ENCODE measurements around the gene SLFN13. TPM values are rescaled to one million over a fixed set of nuclear protein-coding genes. Genes with fewer than 3 reads are reported as not detected.
"Not testable (repeated sequence)": the region's sequence is repeated elsewhere in the genome, so short reads cannot be mapped to it uniquely, and the experiment has no call there.

Gene SLFN13
- total and polyA plus RNA-seq, 9 of the 15 experiments (the other 6 are each of a cell fraction or from before 2014, with no cell fraction given) = 0.04 to 0.49 (median 0.17) TPM

DNA sequence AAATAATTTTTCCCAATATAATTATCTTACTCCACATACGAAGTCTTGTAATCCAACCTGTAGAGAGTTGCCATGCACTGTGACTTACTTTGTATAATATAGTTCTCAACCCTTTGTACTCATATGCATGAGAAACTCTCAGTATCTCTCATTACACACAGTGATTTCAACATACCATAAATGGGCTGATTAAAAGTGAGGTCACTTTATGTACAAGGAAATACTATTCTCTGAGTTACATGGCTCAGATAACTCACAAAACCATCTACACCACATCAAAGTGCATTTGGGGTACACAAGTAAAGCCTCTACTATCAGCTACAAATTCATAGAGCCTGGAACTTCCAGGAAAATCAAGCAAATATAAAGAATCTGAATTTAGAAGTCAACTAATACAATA, 44.2 kb downstream of the SLFN13 start (continued):
- TF ChIP-seq, protein P1, sequence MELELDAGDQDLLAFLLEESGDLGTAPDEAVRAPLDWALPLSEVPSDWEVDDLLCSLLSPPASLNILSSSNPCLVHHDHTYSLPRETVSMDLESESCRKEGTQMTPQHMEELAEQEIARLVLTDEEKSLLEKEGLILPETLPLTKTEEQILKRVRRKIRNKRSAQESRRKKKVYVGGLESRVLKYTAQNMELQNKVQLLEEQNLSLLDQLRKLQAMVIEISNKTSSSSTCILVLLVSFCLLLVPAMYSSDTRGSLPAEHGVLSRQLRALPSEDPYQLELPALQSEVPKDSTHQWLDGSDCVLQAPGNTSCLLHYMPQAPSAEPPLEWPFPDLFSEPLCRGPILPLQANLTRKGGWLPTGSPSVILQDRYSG (tag; conservative IDR thresholded peaks at IDR 0.05; ENCODE audit: low read depth) = no peak
- no peak for TF ChIP-seq MTF1 (CRISPR knock-in tag; IDR thresholded peaks at IDR 0.05; ENCODE audit: borderline replicate concordance)
- no peak for TF ChIP-seq PHB (CRISPR knock-in tag; IDR thresholded peaks at IDR 0.05)
- no peak for TF ChIP-seq SNIP1 (IDR thresholded peaks at IDR 0.05; ENCODE audit: low read depth)
- TF ChIP-seq RAD51 (IDR thresholded peaks at IDR 0.05; ENCODE audit: borderline replicate concordance, low read depth) = no peak
- TF ChIP-seq, protein P2, sequence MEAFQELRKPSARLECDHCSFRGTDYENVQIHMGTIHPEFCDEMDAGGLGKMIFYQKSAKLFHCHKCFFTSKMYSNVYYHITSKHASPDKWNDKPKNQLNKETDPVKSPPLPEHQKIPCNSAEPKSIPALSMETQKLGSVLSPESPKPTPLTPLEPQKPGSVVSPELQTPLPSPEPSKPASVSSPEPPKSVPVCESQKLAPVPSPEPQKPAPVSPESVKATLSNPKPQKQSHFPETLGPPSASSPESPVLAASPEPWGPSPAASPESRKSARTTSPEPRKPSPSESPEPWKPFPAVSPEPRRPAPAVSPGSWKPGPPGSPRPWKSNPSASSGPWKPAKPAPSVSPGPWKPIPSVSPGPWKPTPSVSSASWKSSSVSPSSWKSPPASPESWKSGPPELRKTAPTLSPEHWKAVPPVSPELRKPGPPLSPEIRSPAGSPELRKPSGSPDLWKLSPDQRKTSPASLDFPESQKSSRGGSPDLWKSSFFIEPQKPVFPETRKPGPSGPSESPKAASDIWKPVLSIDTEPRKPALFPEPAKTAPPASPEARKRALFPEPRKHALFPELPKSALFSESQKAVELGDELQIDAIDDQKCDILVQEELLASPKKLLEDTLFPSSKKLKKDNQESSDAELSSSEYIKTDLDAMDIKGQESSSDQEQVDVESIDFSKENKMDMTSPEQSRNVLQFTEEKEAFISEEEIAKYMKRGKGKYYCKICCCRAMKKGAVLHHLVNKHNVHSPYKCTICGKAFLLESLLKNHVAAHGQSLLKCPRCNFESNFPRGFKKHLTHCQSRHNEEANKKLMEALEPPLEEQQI (IDR thresholded peaks at IDR 0.05) = no peak
- TF ChIP-seq, protein P3, sequence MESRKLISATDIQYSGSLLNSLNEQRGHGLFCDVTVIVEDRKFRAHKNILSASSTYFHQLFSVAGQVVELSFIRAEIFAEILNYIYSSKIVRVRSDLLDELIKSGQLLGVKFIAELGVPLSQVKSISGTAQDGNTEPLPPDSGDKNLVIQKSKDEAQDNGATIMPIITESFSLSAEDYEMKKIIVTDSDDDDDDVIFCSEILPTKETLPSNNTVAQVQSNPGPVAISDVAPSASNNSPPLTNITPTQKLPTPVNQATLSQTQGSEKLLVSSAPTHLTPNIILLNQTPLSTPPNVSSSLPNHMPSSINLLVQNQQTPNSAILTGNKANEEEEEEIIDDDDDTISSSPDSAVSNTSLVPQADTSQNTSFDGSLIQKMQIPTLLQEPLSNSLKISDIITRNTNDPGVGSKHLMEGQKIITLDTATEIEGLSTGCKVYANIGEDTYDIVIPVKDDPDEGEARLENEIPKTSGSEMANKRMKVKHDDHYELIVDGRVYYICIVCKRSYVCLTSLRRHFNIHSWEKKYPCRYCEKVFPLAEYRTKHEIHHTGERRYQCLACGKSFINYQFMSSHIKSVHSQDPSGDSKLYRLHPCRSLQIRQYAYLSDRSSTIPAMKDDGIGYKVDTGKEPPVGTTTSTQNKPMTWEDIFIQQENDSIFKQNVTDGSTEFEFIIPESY (CRISPR knock-in tag; IDR thresholded peaks at IDR 0.05) = no peak
- no peak for TF ChIP-seq SREBF2 (CRISPR knock-in tag; IDR thresholded peaks at IDR 0.05)

DNA sequence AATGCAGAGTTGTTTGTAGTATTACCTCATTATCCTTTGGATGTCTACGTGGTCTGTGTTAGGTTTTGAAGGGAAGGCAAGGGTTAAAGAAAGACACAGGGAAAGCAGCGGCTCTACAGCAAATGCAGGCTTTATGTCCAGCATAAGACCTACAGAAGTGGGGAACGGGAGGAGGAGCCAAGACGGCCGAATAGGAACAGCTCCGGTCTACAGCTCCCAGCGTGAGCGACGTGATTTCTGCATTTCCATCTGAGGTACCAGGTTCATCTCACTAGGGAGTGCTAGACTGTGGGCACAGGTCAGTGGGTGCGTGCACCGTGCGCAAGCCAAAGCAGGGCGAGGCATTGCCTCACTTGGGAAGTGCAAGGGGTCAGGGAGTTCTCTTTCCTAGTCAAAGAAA, 54.8 kb downstream of the SLFN13 start:
- intact Hi-C loops (cut with micrococcal nuclease); H3K9ac ChIP-seq (ENCODE audit: insufficient read depth in 1 of 2, low read depth in 2 of 2, low read length in 2 of 2); FAIRE-seq; H3K4me2 ChIP-seq (ENCODE audit: insufficient read depth, low read length); H3K79me2 ChIP-seq (ENCODE audit: control insufficient read depth, insufficient read depth, low read length); H3K27me3 ChIP-seq (ENCODE audit: control insufficient read depth in 2 of 2, insufficient read depth in 2 of 2, low read length in 2 of 2); H3K9me3 ChIP-seq (replicated peaks; ENCODE audit: control insufficient read depth, insufficient read depth, low read depth, low read length); POLR2A ChIA-PET; H3K9me1 ChIP-seq (ENCODE audit: control insufficient read depth, insufficient read depth, low read length); BruUV-seq (replicated peaks); CTCF ChIA-PET (ENCODE audit: low intra/inter-chr PET ratio); ATAC-seq; H3K36me3 ChIP-seq (ENCODE audit: control insufficient read depth, insufficient read depth, low read length); H3K4me3 ChIP-seq; DNase-seq (ENCODE audit: extremely low read depth in 1 of 4, low spot score in 3 of 4); H3K27ac ChIP-seq (ENCODE audit: extremely low read depth, low read depth, low read length); in situ Hi-C loops (cut with MboI); H3K4me1 ChIP-seq (replicated peaks in 1 of 2; ENCODE audit: control insufficient read depth in 2 of 2, insufficient read depth in 2 of 2, low read length in 2 of 2); H2AFZ ChIP-seq (ENCODE audit: low read depth, low read length); H4K20me1 ChIP-seq (replicated peaks; ENCODE audit: control insufficient read depth, insufficient read depth, low read length): not testable (repeated sequence)
- WGBS (ENCODE audit: insufficient coverage, low coverage, missing lambda C conversion rate) = 2% methylated on average over 13 of the region's 13 CpGs

All from K562 (cell line).